Astrocyte of the cerebellum (primary cell): Measurements from ENCODE around the gene GLUD1.
"Not testable (repeated sequence)": the region's sequence is repeated elsewhere in the genome, so short reads cannot be mapped to it uniquely, and the experiment has no call there.

Experiments used
- DNase-seq: peaks from one replicate; pipeline ENCODE4 v3.0.0-alpha.2; 2011; ENCODE audit warnings: low read depth
- H3K4me3 ChIP-seq: 2 replicates; pipeline ENCODE4 v1.5.1; 2011; ENCODE audit warnings: mild to moderate bottlenecking, low read depth, low read length, moderate library complexity
- in situ Hi-C: cut with HindIII; loops from 2 replicates; pipeline ENCODE4 v1.10.0; 2017; ENCODE audit warnings: low sequenced_read_pairs
- TF ChIP-seq, protein P1 (sequence below): IDR thresholded peaks from 2 replicates; pipeline ENCODE4 v1.5.1; 2012; ENCODE audit warnings: low read length, low read depth, moderate library complexity, mild to moderate bottlenecking; ENCODE audit errors: missing control alignments

Gene GLUD1

DNA sequence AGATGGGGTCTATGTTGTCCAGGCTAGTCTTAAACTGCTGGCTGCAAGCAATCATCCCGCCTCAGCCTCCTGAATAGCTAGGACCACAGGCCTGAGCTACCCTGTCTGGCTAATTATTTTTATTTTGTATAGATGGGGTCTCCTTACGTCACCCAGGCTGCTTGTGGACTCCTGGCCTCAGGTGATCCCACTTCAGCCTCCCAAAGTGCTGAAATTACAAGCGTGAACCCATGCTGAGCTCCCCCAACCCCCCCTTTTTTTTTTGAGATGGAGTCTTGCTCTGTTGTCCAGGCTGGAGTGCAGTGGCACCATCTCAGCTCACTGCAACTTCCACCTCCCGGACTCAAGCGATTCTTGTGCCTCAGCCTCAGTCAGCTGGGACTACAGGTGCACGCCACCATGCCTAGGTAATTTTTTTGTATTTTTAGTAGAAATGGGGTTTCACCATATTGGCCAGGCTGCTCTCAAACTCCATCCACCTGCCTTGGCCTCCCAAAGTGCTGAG lies 49.2 kb downstream of the GLUD1 start:
- in situ Hi-C loops = no loop called here
- DNase-seq = no peak

DNA sequence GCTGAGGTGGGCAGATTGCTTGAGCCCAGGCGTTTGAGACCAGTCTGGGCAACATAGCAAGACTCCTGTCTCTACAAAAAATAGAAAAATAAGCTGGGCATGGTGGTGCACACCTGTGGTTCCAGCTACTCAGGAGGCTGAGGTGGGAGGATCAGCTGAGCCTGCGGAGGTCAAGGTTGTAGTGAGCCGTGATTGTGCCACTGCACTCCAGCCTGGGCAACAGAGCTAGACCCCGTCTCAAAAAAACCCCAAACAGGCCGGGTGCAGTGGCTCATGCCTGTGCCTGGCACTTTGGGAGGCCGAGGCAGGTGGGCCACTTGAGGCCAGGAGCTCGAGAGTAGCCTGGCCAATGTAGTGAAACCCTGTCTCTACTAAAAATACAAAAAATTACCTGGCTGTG lies 51.1 kb downstream of the GLUD1 start:
- in situ Hi-C loops, H3K4me3 ChIP-seq, DNase-seq: not testable (repeated sequence)

More for the DNA sequence above, 49.2 kb downstream of the GLUD1 start:
- TF ChIP-seq, protein P1, sequence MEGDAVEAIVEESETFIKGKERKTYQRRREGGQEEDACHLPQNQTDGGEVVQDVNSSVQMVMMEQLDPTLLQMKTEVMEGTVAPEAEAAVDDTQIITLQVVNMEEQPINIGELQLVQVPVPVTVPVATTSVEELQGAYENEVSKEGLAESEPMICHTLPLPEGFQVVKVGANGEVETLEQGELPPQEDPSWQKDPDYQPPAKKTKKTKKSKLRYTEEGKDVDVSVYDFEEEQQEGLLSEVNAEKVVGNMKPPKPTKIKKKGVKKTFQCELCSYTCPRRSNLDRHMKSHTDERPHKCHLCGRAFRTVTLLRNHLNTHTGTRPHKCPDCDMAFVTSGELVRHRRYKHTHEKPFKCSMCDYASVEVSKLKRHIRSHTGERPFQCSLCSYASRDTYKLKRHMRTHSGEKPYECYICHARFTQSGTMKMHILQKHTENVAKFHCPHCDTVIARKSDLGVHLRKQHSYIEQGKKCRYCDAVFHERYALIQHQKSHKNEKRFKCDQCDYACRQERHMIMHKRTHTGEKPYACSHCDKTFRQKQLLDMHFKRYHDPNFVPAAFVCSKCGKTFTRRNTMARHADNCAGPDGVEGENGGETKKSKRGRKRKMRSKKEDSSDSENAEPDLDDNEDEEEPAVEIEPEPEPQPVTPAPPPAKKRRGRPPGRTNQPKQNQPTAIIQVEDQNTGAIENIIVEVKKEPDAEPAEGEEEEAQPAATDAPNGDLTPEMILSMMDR = no peak
- no peak overlapping the region for H3K4me3 ChIP-seq

DNA sequence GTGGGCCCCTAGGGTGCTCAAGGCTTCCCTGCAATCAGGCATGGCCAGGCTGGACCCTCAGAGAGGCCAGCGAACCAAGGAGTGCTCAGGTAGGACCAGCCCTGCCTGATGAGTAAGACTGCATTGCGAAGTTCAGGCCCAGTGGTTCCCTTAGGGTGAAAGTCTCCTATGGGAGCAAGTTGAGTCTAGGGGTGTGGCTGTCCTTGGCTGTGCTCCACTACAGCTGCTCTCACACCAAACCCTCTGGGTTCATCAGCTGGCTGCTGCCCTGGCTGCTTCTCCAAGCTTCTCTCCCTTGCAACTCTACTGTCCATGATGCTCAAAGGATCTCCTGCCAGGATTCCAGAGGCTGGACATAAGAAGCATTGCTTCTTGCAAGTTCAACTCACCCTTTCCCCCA lies 55.9 kb downstream of the GLUD1 start:
- in situ Hi-C loops = no loop called here
- TF ChIP-seq, protein P1 = no peak
- H3K4me3 ChIP-seq = no peak overlapping the region
- no peak for DNase-seq

DNA sequence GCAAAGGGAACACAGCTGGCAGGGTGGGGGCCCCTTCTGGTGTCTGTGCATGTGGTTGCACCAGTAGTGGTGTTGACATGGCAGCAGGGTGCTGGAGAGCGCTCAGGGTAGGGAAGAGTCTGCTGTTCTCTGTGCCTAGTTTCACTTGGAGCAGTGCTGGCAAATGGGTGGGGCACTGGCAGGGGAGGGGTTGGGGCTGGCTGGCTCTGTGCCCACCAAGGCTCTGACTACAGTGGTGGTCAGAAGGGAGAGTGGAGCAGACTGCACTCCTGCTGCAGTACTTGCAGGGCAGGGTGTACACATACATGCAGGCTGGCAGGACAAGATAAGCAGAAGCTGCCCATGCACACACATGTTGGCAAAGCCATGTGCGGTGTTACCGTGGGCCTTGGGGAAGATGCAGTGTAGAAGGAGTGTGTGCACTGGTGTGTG lies 56.3 kb downstream of the GLUD1 start:
- H3K4me3 ChIP-seq = no peak overlapping the region
- DNase-seq = no peak
- TF ChIP-seq, protein P1 = no peak
- in situ Hi-C loops = no loop called here

DNA sequence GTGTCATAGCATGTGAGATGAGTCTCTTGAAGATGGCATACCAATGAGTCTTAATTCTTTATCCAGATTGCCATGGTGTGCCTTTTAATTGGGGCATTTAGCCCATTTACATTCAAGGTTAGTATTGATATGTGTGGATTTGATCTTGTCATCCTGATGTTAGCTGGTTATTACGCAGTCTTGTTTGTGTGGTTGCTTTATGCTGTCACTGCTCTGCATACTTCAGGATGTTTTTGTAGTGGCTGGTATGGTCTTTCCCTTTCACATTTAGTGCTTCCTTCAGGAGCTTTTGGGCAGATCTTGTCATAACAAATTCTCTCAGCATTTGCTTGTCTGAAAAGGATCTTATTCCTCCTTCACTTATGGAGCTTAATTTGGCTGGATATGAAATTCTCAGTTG lies 58.0 kb downstream of the GLUD1 start:
- in situ Hi-C loops = no loop called here
- no peak overlapping the region for H3K4me3 ChIP-seq
- no peak for DNase-seq
- TF ChIP-seq, protein P1 = no peak

DNA sequence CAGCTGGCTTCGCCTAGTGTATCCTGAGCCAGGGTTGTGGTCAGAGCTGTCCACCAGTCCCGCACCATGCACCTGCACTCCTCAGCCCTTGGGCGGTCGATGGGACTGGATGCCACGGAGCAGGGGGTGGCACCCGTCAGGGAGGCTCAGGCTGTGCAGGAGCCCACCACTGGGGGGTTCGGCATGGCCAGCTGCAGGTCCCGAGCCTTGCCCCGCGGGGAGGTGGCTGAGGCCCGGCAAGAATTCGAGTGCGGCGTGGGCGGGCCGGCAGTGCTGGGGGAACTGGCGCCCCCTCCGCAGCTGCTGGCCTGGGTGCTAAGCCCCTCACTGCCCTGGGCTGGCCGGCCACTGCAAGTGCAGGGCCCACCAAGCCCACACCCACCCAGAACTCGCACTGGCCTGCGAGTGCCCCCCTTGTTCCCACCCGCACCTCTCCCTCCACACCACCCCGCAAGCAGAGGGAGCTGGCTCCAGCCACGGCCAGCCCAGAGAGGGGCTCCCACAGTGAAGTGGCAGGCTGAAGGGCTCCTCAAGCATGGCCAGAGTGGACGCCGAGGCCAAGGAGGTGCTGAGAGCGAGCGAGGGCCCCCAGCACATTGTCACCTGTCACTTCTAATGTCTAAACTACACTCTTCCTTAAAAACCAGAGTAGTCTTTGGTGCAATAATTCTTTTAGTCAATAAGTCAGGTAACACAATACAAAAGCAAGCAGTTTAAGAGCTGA lies 63.6 kb downstream of the GLUD1 start:
- TF ChIP-seq, protein P1 = no peak
- in situ Hi-C loops = no loop called here
- no peak for DNase-seq
- no peak overlapping the region for H3K4me3 ChIP-seq

DNA sequence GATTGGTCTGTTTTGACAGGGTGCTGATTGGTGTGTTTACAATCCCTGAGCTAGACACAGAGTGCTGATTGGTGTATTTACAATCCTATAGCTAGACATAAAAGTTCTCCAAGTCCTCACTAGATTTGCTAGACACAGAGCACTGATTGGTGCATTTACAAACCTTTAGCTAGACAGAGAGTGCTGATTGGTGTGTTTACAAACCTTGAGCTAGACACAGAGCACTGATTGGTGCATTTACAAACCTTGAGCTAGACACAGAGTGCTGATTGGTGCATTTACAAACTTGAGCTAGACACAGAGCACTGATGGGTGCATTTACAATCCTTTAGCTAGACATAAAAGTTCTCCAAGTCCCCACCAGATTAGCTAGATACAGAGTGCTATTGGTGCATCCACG lies 64.2 kb downstream of the GLUD1 start:
- H3K4me3 ChIP-seq, in situ Hi-C loops, DNase-seq: not testable (repeated sequence)

DNA sequence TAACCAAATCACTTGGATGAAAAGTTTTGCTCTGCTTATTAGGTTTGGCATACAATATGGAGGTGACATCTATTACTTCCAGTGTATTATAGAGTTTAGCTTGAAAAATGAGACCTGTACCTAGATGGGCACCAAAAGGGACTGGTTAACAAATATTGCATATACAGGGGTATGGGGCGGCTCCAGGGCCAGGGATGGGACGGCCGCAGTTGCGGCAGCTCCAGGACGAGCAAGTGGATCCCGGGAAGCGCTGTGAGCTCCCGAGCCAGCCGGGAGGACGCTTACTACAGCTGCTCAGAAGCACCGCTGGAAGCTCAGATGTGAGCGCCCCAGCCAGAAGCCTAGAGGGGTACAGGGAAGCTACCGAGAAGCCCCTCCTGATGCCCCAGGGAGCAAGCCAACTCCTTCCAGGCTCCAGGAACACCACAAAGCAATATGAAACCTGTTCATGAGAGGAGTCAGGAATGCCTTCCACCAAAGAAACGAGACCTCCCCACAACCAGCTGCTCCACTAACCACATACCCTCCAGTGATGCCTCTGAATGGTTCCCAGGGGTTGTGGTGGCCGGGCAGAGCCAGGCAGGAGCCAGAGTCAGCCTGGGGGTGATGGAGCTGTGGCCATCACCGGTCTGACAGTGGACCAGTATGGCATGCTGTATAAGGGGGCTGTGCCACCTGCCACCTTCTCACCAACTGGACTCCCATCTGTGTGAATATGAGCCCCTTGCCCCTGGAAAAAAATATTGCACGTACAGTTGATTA lies 67.7 kb downstream of the GLUD1 start:
- in situ Hi-C loops, DNase-seq, H3K4me3 ChIP-seq: not testable (repeated sequence)

DNA sequence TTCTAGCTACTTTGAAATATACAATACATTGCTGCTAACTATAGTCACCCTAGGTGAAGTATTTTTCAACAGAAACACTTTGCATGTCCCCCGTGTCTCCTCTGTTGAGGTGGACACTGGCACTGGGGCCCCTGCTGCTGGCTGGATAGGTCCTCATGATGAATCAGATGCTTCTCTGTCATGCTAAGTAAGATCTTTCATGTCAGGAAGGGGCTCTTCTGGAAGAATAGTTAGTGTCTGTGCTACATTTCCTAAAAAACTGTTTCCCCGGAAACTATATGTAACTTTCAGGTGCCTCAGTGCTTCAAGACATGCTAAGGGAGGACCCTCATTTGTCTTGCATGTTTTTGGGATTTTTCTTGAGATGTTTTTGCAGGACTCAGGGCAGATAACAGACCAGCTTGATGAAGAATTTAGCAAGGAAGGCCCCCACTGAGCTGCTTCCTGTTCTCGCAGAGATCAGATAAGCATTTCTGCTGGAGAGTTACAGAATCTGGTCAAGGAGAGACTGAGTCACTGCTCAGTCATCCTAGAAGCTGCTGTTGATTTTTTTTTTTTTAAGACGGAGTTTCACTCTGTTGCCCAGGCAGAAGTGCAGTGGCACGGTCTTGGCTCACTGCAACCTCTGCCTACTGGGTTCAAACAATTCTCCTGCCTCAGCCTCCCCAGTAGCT lies 69.2 kb downstream of the GLUD1 start:
- in situ Hi-C loops, H3K4me3 ChIP-seq: not testable (repeated sequence)
- peak; percentile 52 for DNase-seq

DNA sequence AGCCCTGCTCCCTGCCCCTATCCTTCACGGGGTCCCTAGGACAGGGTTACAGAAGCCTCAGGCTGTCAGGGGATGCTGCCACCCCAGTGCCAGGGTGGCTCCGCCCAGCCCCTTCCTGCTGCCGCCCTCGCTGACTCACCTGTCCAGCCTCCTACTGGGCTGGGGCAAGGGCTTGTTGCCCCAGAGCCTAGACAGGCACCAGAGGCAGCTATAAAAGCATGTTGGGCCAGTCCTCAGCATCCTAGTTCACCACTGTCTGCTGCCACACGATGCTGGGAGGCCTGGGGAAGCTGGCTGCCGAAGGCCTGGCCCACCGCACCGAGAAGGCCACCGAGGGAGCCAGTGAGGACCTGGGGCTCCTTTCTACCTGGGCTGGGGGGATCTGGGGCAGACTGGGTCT lies 74.6 kb downstream of the GLUD1 start, which contains the start of gene FAM25A:
Gene FAM25A, plus strand, starts transcription at position 239 of the 400 bp plus-strand sequence. Its CDS starts 31 bp downstream, at position 270.
- in situ Hi-C loops, DNase-seq: not testable (repeated sequence)

DNA sequence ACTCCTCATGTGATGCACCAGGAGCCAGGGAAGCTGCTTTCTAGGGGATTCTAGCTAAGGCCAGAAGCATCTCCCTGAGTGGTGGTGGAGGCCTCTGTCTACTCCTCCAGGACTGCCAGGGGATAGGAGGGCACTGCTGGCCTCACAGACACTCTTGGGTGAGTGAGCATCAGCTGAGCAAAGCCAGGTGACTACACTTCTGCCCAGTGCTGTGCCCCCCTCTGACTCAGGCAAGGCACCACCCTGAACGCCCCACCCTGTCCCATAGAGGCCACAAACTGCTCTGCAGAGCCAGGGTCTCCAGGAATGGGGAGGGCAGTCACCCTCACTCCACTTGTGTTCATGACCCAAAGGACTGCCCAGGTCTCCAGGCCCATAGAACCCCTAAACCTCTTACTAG lies 75.1 kb downstream of the GLUD1 start:
- H3K4me3 ChIP-seq, in situ Hi-C loops, DNase-seq: not testable (repeated sequence)

More for the DNA sequence above, 74.6 kb downstream of the GLUD1 start, which contains the start of gene FAM25A:
- H3K4me3 ChIP-seq = not testable (repeated sequence)
